GM23338 (cell line): Measurements from ENCODE around the gene MACO1. TPM values are rescaled to one million over a fixed set of nuclear protein-coding genes. Genes with fewer than 3 reads are reported as not detected.
A peak's percentile ranks its signal among the peaks of the same experiment; 100 is the strongest.
"Not testable (repeated sequence)": the region's sequence is repeated elsewhere in the genome, so short reads cannot be mapped to it uniquely, and the experiment has no call there.

Source experiments
- ATAC-seq: fragments of 200-7000 bp; cut with Tn5 transposase; 3 replicates; pipeline ENCODE4 v1.9.1; 2020
- DNase-seq: peaks from one replicate; pipeline ENCODE4 v3.0.0-alpha.2; 2015; ENCODE audit warnings: low spot score
- H2AFZ ChIP-seq: fragments of 200-600 bp; sonication (generic); 2 replicates; pipeline ENCODE4 v1.8.0; 2016; ENCODE audit warnings: antibody characterized with exemption, mild to moderate bottlenecking, moderate library complexity
- H3F3A ChIP-seq: fragments of 200-600 bp; sonication (generic); replicated peaks from 2 replicates; pipeline ENCODE4 v1.8.0; 2017; ENCODE audit warnings: antibody characterized with exemption, mixed run types, low read depth
- H3K27ac ChIP-seq: fragments of 200-600 bp; sonication (generic); 2 replicates; pipeline ENCODE4 v1.6.1; 2016; ENCODE audit warnings: low read depth
- H3K27me3 ChIP-seq: fragments of 200-600 bp; sonication (generic); 2 replicates; pipeline ENCODE4 v1.8.0; 2016; ENCODE audit warnings: mild to moderate bottlenecking, mixed run types, moderate library complexity; ENCODE audit not compliant: insufficient read depth
- H3K36me3 ChIP-seq: fragments of 200-600 bp; sonication (generic); 2 replicates; pipeline ENCODE4 v1.8.0; 2016; ENCODE audit warnings: mild to moderate bottlenecking; ENCODE audit not compliant: insufficient read depth
- H3K4me1 ChIP-seq: fragments of 200-600 bp; sonication (generic); 2 replicates; pipeline ENCODE4 v1.8.0; 2016; ENCODE audit warnings: mild to moderate bottlenecking, moderate library complexity; ENCODE audit not compliant: insufficient read depth
- H3K4me2 ChIP-seq: fragments of 200-600 bp; sonication (generic); 2 replicates; pipeline ENCODE4 v1.7.1; 2017; ENCODE audit warnings: mixed run types
- H3K4me3 ChIP-seq: fragments of 200-600 bp; sonication (generic); 2 replicates; pipeline ENCODE4 v1.6.1; 2016; ENCODE audit warnings: mixed run types
- H3K79me2 ChIP-seq: fragments of 200-600 bp; sonication (generic); replicated peaks from 2 replicates; pipeline ENCODE4 v1.8.0; 2017; ENCODE audit warnings: mild to moderate bottlenecking; ENCODE audit not compliant: insufficient read depth
- H3K9me2 ChIP-seq: fragments of 200-600 bp; sonication (generic); 2 replicates; pipeline ENCODE4 v1.8.0; 2017; ENCODE audit not compliant: insufficient read depth
- H4K20me1 ChIP-seq: fragments of 200-600 bp; sonication (generic); replicated peaks from 2 replicates; pipeline ENCODE4 v1.8.0; 2017; ENCODE audit warnings: mild to moderate bottlenecking; ENCODE audit not compliant: insufficient read depth
- H3K27ac Mint-ChIP-seq: 2 replicates; pipeline ENCODE4 v1.8.0; 2020; ENCODE audit warnings: inconsistent platforms, mild to moderate bottlenecking, moderate library complexity, mixed read lengths
- H3K27me3 Mint-ChIP-seq: 3 replicates; pipeline ENCODE4 v1.8.0; 2022; ENCODE audit warnings: low read depth, mild to moderate bottlenecking, moderate library complexity, mixed read lengths, inconsistent platforms; ENCODE audit not compliant: insufficient read depth, poor library complexity
- H3K36me3 Mint-ChIP-seq: 3 replicates; pipeline ENCODE4 v1.8.0; 2021; ENCODE audit warnings: low read depth, mild to moderate bottlenecking, inconsistent platforms, moderate library complexity, mixed read lengths
- H3K4me1 Mint-ChIP-seq: 3 replicates; pipeline ENCODE4 v1.8.0; 2020; ENCODE audit warnings: mild to moderate bottlenecking, inconsistent platforms, mixed read lengths
- H3K4me3 Mint-ChIP-seq: 3 replicates; pipeline ENCODE4 v1.8.0; 2021; ENCODE audit warnings: moderate library complexity, mild to moderate bottlenecking, inconsistent platforms, mixed read lengths
- H3K9me3 Mint-ChIP-seq: 3 replicates; pipeline ENCODE4 v1.8.0; 2020; ENCODE audit warnings: moderate library complexity, mild to moderate bottlenecking, inconsistent platforms, mixed read lengths
- EZH2 ChIP-seq: fragments of 200-600 bp; sonication (generic); IDR thresholded peaks from one replicate; pipeline ENCODE4 v1.8.0; 2017; ENCODE audit warnings: antibody characterized with exemption, mild to moderate bottlenecking, low read depth; ENCODE audit not compliant: unreplicated experiment
- polyA plus RNA-seq: library from polyadenylated mRNA; unstranded; fragments of >200 nt; fragmentation: Nextera tagmentation; extraction: Ambion mirVana; gene quantifications from 2 replicates; pipeline ENCODE4 v1.2.1, GENCODE V29; 2016
- total RNA-seq: library from RNA; depleted of rRNA; stranded (reverse); fragments of >200 nt; shearing (Covaris generic); gene quantifications from 2 replicates; pipeline ENCODE4 v1.2.3, GENCODE V29; 2014
- TF ChIP-seq, protein P1 (sequence below): IDR thresholded peaks from one replicate; pipeline ENCODE4 v1.6.1; 2018; ENCODE audit warnings: antibody characterized with exemption; ENCODE audit not compliant: unreplicated experiment
- TF ChIP-seq, protein P2 (sequence below), 2 experiments: fragments of 200-600 bp in 1 of 2; sonication (generic) in 1 of 2; conservative IDR thresholded peaks; 2 replicates each; pipeline versions ENCODE4 v1.5.1 to v1.6.1; 2016 to 2017; ENCODE audit warnings: antibody characterized with exemption in 2 of 2, low read depth in 2 of 2, mild to moderate bottlenecking in 2 of 2, moderate library complexity in 1 of 2

MACO1 gene
- total and polyA plus RNA-seq, 2 experiments from 2014 or later, result 9.8 to 10.6 TPM

DNA sequence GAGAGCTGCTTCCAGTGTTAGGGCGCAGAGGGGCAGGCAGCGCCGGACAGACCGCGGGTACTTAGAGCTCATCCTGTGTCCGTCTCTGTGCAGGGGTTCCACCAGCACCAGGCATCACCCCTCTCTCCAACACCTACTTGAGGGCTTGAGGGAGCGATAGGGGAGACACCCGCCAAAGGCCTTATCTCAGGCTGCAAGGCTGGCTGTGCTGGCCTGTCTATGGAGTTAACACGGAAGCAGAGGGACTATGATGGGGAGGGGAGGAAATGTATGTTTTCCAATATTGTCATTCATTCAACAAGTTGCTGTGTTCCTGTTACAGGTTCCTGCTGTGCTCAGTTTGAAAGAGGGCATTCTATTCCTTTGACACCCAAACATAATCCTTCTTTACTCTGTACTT, 10.0 kb upstream of the MACO1 start, which contains the start of gene RHCE:
TSS of gene RHCE (minus strand) at position 111 of the 400 bp plus-strand sequence. CDS start at position 72, 39 bp downstream.
- not testable (repeated sequence) for H3K4me2 ChIP-seq

DNA sequence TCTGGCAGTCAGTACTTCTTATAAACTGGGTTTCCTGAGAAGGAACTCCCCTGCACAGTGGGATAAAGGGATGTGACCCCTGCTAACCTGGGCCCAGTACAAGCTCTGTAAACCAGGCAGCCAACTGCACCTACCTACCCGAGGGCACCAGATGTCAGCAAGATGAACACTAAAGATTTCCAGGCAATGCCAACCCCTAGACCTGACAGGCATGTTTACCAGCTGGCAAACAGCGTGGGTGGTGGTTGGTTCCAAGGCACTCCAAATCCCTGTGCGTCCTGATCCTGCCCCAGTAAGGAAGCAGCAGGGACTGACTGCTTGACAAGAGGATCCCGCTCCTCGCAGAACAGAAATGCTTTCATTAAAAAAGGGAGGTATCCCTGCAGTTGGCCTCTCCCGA, 7.5 kb upstream of the MACO1 start:
- not testable (repeated sequence) for H3K4me2 ChIP-seq, H3K9me2 ChIP-seq, H3K4me1 ChIP-seq, H3K79me2 ChIP-seq, DNase-seq, H4K20me1 ChIP-seq, H3K27ac Mint-ChIP-seq, H3K36me3 Mint-ChIP-seq, H3F3A ChIP-seq, H3K36me3 ChIP-seq, ATAC-seq, H3K27me3 ChIP-seq, H2AFZ ChIP-seq, H3K4me3 Mint-ChIP-seq, H3K9me3 Mint-ChIP-seq, H3K4me3 ChIP-seq, H3K27ac ChIP-seq
- Mint-ChIP-seq H3K4me1 (peaks cover 17% of the 10 kb centered on the region), H3K27me3 (peaks cover 14% of the 10 kb centered on the region)

More for the DNA sequence above, 10.0 kb upstream of the MACO1 start, which contains the start of gene RHCE:
- peaks cover 17% of the 10 kb centered on the region for H3K4me1 Mint-ChIP-seq
- not testable (repeated sequence) for DNase-seq, H3K27ac ChIP-seq, H3K27me3 ChIP-seq, H2AFZ ChIP-seq, H3K4me3 Mint-ChIP-seq, H3K36me3 ChIP-seq, H3K27ac Mint-ChIP-seq, H3K9me2 ChIP-seq, H3K4me3 ChIP-seq, H3K9me3 Mint-ChIP-seq, H3K79me2 ChIP-seq, H3F3A ChIP-seq, H4K20me1 ChIP-seq, H3K4me1 ChIP-seq, H3K36me3 Mint-ChIP-seq
- peaks cover 14% of the 10 kb centered on the region for H3K27me3 Mint-ChIP-seq
- peak; percentile 66 for ATAC-seq

DNA sequence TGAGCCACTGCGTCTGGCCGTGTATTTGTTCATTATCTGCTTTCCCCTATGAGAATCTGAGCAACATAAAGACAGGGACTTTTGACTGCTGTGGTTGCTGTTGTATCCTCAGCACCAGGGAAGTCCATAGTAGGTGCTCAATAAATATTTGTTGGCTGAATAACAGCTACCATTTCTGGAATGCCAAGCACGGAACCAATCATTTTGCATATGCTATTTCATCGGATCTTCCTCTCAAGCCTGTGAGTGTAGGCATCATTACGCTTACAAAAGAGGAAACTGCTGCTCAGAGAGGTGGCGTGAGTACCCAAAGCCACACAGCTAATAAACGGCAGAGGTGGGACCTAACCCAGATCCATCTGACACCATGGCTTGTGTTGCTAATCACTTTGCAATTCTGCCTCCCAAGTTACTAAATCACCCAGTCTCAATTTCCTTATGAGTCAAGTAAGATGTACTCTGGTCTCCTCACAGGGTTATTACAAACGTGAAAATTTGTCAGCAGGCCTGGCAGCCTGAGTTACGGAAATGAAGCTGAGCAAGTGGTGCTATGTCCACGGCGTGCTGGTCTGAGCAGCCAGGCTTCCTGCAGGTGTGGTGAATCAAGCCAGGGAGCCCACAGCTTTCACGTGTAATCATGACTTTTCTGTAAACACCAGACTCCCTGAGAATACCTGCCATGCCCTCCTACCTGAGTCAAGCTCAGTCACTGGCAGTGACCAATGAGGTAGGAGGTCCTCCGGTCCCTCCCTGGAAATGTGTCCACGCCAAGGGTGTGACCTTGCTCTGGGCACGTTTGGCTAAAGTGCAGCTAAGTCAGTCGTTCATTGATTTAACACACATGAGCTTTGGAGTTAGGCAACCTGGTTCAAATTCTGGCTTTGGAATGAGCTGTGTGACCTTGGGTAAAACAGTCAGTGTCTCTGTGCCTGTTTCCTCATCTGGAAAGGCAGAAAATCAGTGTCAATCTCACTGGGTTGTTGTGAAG, 5.3 kb upstream of the MACO1 start:
- Histone ChIP-seq H3F3A (no peaks in the 10 kb centered on the region), H3K79me2 (no peaks in the 10 kb centered on the region), H4K20me1 (no peaks in the 10 kb centered on the region), H3K36me3 (no peaks in the 10 kb centered on the region), H2AFZ (no peak overlapping the region), H3K4me1 (no peaks in the 10 kb centered on the region), H3K4me2 (no peak overlapping the region), H3K9me2 (no peaks in the 10 kb centered on the region), H3K4me3 (no peak overlapping the region), H3K27ac (no peak overlapping the region), H3K27me3 (peaks cover 9% of the 10 kb centered on the region; the same call in 1 of the 2 replicates)
- Mint-ChIP-seq H3K36me3 (no peaks in the 10 kb centered on the region), H3K4me3 (no peak overlapping the region), H3K27me3 (peaks cover 16% of the 10 kb centered on the region), H3K9me3 (no peaks in the 10 kb centered on the region), H3K27ac (no peak overlapping the region), H3K4me1 (peaks cover 14% of the 10 kb centered on the region)
- ATAC-seq (no peak), DNase-seq (no peak)
- TF ChIP-seq, protein P1, sequence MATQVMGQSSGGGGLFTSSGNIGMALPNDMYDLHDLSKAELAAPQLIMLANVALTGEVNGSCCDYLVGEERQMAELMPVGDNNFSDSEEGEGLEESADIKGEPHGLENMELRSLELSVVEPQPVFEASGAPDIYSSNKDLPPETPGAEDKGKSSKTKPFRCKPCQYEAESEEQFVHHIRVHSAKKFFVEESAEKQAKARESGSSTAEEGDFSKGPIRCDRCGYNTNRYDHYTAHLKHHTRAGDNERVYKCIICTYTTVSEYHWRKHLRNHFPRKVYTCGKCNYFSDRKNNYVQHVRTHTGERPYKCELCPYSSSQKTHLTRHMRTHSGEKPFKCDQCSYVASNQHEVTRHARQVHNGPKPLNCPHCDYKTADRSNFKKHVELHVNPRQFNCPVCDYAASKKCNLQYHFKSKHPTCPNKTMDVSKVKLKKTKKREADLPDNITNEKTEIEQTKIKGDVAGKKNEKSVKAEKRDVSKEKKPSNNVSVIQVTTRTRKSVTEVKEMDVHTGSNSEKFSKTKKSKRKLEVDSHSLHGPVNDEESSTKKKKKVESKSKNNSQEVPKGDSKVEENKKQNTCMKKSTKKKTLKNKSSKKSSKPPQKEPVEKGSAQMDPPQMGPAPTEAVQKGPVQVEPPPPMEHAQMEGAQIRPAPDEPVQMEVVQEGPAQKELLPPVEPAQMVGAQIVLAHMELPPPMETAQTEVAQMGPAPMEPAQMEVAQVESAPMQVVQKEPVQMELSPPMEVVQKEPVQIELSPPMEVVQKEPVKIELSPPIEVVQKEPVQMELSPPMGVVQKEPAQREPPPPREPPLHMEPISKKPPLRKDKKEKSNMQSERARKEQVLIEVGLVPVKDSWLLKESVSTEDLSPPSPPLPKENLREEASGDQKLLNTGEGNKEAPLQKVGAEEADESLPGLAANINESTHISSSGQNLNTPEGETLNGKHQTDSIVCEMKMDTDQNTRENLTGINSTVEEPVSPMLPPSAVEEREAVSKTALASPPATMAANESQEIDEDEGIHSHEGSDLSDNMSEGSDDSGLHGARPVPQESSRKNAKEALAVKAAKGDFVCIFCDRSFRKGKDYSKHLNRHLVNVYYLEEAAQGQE, result no peak
- TF ChIP-seq, protein P2, sequence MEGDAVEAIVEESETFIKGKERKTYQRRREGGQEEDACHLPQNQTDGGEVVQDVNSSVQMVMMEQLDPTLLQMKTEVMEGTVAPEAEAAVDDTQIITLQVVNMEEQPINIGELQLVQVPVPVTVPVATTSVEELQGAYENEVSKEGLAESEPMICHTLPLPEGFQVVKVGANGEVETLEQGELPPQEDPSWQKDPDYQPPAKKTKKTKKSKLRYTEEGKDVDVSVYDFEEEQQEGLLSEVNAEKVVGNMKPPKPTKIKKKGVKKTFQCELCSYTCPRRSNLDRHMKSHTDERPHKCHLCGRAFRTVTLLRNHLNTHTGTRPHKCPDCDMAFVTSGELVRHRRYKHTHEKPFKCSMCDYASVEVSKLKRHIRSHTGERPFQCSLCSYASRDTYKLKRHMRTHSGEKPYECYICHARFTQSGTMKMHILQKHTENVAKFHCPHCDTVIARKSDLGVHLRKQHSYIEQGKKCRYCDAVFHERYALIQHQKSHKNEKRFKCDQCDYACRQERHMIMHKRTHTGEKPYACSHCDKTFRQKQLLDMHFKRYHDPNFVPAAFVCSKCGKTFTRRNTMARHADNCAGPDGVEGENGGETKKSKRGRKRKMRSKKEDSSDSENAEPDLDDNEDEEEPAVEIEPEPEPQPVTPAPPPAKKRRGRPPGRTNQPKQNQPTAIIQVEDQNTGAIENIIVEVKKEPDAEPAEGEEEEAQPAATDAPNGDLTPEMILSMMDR (conservative IDR thresholded peaks at IDR 0.05; ENCODE audit: low read depth in 2 of 2), result no peak
- no peak for TF ChIP-seq EZH2
